T-helper 2 cell treated with Interferon-gamma antibody and Interleukin-4, amounts not matched to agents 100 ng/mL and 5 ng/mL, for 36 hours (primary cell): ENCODE results near the gene AP1S3. TPM values are rescaled to one million over a fixed set of nuclear protein-coding genes. Genes with fewer than 3 reads are reported as not detected.

Source experiments
- intact Hi-C: fragments of 100-400 bp; cut with micrococcal nuclease; formaldehyde crosslinking; loops from one replicate; pipeline ENCODE4 v1.15.1; 2023
- total RNA-seq: library from RNA; stranded (reverse); gene quantifications from 2 replicates; pipeline ENCODE4 v1.2.3, GENCODE V29; 2022

AP1S3 gene
- total RNA-seq, 1 donor from 2014 or later: 8.8 TPM

- intact Hi-C loops: loop anchor here (5.0 to 10.0 kb wide), 2 partner anchors 39 to 102 kb away; no protein-coding TSS in a partner anchor
Measured at GRCh38 chr2:223762853-223763252, 74.5 kb downstream of the AP1S3 start.

DNA sequence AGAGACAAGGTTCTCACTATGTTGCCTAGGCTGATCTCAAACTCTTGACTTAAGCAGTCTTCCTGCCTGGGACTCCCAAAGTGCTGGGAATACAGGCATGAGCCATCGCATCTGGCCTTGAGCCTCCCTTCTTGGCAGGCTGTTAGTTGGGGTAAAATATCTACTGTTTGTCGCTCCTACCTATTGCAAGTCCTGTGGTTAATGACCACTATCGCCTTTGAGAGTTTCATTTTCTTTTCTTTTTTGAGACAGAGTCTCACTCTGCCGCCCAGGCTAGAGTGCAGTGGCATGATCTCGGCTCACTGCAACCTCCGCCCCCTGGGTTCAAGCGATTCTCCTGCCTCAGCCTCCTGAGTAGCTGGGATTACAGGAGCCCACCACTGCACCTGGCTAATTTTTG, 75.6 kb downstream of the AP1S3 start:
- intact Hi-C loops: loop anchor here (1.0 to 10.0 kb wide), 5 partner anchors 41 to 196 kb away; partner anchors contain the start of genes AP1S3, MRPL44 and WDFY1

DNA sequence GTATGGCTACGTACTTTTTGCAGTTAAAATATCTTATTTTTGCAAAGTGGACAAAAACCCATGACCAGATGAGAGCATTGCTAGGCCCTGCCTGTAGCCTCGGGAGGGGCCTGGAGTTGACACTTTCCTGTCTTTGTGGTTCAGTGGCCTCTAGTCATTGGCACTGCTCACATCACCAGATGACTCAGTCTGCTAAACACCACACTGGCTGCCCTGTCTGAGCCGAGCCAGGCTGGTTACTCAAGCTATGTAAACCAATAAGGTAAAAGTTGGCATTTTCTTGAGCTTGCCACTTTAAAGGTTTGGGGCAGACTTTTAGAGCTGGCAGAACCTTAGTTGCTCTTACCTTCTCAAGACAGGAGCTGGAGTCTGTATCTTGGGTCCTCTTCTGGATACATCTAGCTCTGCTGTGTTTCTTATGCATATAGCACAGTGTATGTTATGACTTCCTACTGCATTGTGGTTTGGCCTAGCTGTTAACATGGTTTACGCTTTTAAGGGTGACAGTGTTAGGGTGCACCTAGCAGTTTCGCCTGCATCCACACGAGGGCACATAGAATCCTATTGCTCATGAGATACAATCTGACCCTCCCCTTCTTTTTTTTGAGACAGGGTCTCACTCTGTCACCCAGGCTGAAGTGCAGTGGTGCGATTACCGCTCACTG, 76.4 kb downstream of the AP1S3 start:
- intact Hi-C loops: loop anchor here (1.0 to 10.0 kb wide), 7 partner anchors 34 to 196 kb away; partner anchors contain the start of genes AP1S3, MRPL44 and WDFY1

DNA sequence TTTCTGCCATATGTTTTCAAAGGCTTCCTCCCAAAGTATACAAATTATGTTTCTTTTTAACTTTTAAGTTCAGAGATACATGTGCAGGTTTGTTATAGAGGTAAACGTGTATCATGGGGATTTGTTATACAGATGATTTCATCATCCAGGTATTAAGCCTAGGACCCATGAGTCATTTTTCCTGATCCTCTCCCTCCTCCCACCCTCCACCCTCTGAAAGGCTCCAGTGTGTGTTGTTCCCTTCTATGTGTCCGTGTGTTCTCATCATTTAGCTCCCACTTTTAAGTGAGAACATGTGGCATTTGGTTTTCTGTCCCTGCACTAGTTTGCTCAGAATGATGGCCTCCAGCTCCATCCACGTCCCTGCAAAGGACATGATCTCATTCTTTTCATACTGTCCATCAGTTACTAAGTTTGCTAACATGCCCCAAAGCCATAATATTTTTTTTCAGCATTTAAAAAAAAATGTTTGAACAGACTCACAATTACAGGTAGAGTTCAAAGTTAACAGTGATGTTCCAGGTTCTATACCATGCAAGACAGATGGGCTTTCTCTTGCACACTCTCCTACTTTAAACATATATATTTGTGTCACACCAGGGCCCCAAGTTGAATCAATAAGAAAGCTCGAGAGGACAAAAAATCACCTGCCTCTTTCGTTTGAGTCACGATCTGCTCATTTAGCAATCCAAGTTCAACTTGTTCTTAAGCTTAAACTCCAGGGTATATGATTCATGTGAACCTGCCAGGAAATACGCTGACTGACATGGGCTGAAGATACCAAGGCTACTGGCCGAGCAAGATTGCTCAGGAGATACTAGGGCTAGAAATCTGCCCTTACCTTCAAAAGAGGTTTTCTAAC, 77.6 kb downstream of the AP1S3 start:
- intact Hi-C loops: loop anchor here (1.0 to 10.0 kb wide), 5 partner anchors 32 to 185 kb away; partner anchors contain the start of gene WDFY1

DNA sequence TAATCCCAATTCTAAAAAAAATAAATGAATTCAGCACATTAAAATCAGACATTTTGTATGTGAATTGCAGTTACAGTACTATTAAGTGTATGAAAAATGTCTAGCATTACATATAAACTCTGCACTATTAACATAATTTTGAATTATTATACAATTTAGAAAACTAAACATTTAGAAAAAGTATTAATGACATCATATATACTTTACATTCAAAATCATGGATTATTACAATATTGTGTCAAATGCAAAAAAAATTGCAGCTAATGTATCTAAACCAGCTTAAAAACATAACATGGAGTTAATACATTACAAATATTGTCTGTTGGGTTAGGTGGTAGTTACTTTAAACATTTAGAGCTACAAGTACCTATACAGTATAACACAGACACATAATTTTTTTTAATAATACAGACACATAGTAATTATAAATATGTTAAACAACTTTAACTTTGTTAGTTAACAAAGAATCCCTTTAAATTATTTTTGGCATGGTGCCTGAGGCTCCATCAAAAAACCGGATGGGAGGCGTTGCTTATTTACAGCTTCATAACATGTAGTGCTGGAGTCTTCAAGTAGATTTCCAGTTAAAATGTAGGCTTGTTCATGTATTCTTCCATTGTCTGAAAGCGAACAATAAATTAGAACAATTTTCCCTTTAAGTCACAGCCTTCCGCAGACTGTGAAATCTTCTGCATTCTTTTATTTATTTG, 79.1 kb downstream of the AP1S3 start:
- intact Hi-C loops: no loop called here

GRCh38 chr2:223753940-223754339, 83.4 kb downstream of the AP1S3 start:
- intact Hi-C loops: no loop called here

DNA sequence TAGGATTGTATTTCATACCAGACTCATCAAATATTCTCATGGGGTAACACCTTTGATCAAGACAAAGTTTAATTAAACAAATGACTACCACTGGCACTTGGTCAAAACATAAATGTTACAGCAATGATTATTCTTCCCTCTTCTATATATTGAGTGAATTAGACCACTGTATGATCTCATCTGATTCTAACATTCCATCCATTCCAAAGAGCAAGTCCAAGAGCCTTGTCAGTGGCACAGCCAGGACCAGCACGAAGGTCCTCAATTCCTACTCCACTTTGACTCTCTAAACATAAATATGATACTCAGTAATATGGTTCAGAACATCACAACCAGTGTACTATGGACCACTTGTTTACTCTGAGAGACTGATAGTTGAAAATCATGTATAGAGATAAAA, 86.4 kb downstream of the AP1S3 start:
- intact Hi-C loops: no loop called here

GRCh38 chr2:223747392-223748042, 89.9 kb downstream of the AP1S3 start:
- intact Hi-C loops: no loop called here

- intact Hi-C loops: no loop called here
Measured at GRCh38 chr2:223746611-223747010, 90.8 kb downstream of the AP1S3 start.

DNA sequence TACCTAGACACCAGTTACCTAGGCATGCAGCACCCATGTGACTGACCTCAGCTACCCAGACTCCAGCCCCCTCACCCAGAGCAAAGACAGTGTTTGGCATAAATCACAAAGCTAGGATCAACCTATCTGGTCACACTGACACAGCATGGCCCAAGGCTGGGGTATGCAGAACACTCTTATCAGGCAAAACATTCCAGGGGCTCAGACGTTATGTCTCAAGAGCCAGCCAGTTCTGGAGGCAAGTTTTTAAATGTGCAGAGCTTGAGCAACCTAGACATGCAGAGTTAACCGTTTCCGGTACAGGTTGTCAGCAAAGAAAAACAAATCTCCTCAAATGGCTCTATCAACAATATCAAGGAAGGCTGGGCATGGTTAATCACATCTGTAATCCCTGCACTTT, 92.8 kb downstream of the AP1S3 start:
- intact Hi-C loops: no loop called here

DNA sequence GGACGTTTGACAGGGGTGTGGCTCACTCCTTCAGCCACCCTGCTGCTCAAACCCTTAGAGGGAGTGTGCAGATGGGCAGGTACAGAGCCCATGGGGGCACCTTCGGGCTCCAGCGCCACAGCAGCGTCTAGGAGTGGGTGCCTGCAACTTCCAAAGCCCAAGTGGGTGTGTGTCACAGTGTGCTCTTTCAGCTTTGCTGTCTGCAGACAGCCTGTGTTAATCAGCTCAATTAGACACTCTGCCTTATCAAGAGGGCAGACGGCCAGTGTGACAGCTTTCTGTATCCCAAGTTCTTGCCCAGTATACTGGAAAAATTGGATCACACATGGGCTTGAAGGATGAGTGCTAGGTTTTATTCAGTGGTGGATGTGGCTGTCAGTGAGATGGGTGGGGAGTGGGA, 96.7 kb downstream of the AP1S3 start:
- intact Hi-C loops: no loop called here

DNA sequence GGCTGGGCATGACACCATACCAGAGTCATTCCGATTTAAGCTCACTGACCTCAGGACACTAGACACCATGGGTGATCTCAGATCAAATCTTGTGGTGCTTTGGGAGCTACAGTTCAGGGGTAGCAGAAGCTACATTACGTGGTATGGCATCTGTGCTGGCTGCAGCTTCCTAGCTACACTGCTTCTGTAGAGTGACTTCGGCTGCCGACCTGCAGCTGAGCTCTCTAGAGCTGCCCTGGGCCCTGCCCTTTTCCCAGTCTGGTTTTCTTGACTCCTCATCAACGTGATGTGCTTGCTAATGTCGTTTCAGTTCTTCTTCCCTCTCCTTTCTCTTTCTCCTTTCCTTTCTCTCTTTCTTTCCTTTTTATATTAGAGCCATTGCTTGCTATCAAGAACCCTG, 100.2 kb downstream of the AP1S3 start:
- intact Hi-C loops: no loop called here

DNA sequence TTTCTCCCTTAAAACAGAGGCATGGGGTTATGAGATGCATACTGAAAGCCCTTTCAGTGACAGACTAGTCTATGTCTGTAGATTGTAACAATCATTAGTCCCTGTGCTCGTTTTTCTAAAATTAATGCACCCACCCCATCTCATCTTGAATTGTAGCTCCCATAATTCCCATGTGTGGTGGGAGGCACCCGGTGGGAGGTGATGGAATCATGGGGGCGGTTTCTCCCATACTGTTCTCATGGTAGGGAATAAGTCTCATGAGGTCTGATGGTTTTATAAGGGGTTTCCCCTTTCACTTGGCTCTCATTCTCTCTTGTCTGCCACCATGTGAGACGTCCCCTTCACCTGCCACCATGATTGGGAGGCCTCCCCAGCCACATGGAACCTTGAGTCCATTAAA, 100.9 kb downstream of the AP1S3 start:
- intact Hi-C loops: no loop called here

DNA sequence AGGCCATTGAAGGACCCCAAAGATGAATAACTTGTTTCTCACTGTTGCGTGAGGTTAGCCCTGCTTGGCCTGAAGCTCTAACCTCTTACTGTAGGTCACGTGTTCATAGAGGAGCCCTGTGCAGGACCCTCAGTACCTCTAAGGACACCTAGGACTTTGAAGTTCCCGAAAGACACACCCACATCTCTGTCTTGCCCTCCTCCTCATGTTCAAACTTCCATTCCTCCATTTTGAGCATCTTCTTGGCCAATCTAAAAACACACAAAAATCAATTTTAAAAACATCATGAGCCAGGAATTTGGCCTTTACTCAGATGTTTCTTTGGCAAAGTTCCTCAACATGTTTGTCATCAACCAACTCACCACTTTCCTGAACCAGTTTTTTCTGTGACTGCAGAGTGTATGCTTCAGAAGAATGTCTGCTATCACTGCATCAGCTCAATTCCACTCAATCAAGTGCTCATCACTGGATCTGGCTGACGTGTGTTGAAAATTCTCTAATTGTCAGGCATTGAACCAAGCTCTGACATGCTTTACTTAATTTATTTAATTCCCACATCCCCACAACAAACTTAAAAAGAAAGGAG, 101.6 kb downstream of the AP1S3 start:
- intact Hi-C loops: no loop called here

- intact Hi-C loops: no loop called here
Measured at GRCh38 chr2:223735035-223735640, 102.2 kb downstream of the AP1S3 start.

DNA sequence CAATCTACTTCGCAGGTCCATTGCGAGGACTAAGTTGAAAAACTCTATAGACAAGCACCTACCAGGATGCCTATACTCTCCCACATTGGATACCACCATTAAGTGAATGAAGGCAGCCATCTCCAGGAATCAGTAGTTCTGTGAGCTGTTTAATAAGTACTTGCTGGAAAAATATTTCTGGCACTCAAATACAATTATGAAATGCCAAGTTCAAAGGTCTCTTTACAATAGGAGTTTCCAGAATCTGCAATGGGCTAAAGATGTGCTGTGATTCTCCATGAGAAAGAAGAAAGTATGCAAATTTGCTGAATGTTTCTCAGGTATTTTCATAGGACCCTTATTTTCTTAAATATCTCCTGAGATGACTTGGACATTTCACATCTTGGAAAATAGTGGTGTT, 103.0 kb downstream of the AP1S3 start:
- intact Hi-C loops: no loop called here

DNA sequence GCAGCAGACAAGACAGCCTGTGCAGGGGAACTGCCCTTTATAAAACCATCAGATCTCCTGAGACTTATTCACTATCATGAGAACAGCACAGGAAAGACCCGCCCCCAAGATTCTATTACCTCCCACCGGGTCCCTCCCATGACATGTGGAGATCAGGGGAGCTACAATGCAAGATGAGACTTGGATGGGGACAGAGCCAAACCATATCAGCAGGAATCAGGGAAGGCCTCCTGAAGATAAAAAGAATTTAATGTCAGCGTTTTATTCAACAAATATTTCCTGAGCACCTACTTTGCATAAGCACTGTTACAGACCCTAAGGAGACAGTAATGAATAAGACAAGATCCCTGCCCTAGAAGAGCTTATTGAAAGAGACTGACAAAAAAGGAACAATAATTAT, 105.0 kb downstream of the AP1S3 start:
- intact Hi-C loops: no loop called here

DNA sequence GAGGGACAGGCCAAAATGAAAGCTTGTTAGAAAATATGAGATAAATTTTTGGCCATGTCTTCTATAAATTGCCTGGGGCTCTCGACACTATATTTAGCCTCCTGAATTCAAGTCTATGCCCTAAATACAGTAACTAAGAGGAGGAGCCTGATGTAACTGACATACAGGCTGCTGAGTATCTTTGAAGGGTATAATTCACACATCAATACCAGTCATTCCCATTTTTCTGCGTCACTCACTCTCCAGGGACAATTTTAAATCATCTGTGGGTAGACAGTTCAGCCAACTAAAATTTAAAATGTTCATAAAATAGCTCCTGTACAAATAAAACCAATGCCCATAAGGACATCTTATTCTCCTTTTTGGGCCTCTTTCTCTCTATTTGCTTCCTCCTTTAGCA, 105.9 kb downstream of the AP1S3 start:
- intact Hi-C loops: no loop called here

- intact Hi-C loops: no loop called here
Measured at GRCh38 chr2:223729781-223730180, 107.6 kb downstream of the AP1S3 start.

GRCh38 chr2:223727562-223727961, 109.8 kb downstream of the AP1S3 start:
- intact Hi-C loops: loop anchor here (1.0 kb wide), 2 partner anchors 33 to 557 kb away; no protein-coding TSS in a partner anchor
